Neutrophil (primary cell): Measurements from ENCODE around the gene SURF2.
"Not testable (repeated sequence)": the region's sequence is repeated elsewhere in the genome, so short reads cannot be mapped to it uniquely, and the experiment has no call there.

ENCODE experiments used
- H3K27ac ChIP-seq: fragments of 200-600 bp; sonication (generic); 2 replicates; pipeline ENCODE4 v1.5.1; 2016; ENCODE audit warnings: mild to moderate bottlenecking, moderate library complexity
- H3K27me3 ChIP-seq: fragments of 200-600 bp; sonication (generic); 2 replicates; pipeline ENCODE4 v1.6.0; 2016; ENCODE audit warnings: mild to moderate bottlenecking
- H3K36me3 ChIP-seq: fragments of 200-600 bp; sonication (generic); 2 replicates; pipeline ENCODE4 v1.5.1; 2017
- H3K4me1 ChIP-seq, 2 experiments: fragments of 200-600 bp in 1 of 2; sonication (generic) in 1 of 2; 1 replicate in 1 of 2; 2 replicates in 1 of 2; pipeline versions ENCODE4 v1.5.1 to v1.6.1; 2013 to 2016; ENCODE audit warnings: low read depth in 1 of 2, low read length in 1 of 2, mild to moderate bottlenecking in 1 of 2, moderate library complexity in 1 of 2; ENCODE audit not compliant: control insufficient read depth in 1 of 2, insufficient read depth in 1 of 2
- H3K4me3 ChIP-seq, 2 experiments: fragments of 200-600 bp in 1 of 2; sonication (generic) in 1 of 2; 1 replicate in 1 of 2; 2 replicates in 1 of 2; pipeline ENCODE4 v1.5.1; 2013 to 2016; ENCODE audit warnings: low read depth in 1 of 2, low read length in 1 of 2, mild to moderate bottlenecking in 1 of 2, moderate library complexity in 1 of 2
- H3K9me3 ChIP-seq: fragments of 200-600 bp; sonication (generic); 2 replicates; pipeline ENCODE4 v1.5.1; 2016
- TF ChIP-seq, protein P1 (sequence below): fragments of 200-600 bp; sonication (generic); IDR thresholded peaks from 2 replicates; pipeline ENCODE4 v1.5.1; 2016; ENCODE audit warnings: antibody characterized with exemption

The SURF2 gene

DNA sequence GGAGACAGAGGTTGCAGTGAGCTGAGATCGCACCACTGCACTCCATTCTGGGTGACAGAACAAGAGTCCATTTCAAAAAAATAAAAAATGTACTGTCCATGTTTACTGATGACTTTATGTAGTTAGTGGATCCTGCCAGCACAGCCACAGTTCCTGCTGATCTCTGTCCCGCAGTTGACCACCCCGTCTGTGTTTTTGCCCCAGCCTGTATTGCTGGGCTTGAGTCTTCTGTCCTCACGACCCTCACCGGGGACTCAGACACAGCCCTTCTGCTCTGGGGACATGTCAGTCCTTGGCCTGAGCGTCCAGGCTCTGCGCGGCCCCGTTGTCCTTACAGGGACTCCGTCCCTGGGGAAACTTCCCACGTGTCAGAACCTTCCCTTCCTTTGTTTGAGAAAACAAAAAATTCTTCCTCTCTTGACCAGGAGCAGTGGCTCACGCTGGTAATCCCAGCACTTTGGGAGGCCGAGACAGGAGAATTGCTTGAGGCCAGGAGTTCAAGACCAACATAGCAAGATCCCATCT lies 34.9 kb upstream of the SURF2 start:
- TF ChIP-seq, protein P1, sequence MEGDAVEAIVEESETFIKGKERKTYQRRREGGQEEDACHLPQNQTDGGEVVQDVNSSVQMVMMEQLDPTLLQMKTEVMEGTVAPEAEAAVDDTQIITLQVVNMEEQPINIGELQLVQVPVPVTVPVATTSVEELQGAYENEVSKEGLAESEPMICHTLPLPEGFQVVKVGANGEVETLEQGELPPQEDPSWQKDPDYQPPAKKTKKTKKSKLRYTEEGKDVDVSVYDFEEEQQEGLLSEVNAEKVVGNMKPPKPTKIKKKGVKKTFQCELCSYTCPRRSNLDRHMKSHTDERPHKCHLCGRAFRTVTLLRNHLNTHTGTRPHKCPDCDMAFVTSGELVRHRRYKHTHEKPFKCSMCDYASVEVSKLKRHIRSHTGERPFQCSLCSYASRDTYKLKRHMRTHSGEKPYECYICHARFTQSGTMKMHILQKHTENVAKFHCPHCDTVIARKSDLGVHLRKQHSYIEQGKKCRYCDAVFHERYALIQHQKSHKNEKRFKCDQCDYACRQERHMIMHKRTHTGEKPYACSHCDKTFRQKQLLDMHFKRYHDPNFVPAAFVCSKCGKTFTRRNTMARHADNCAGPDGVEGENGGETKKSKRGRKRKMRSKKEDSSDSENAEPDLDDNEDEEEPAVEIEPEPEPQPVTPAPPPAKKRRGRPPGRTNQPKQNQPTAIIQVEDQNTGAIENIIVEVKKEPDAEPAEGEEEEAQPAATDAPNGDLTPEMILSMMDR, result no peak
- Histone ChIP-seq H3K27me3 (peaks cover 12% of the 10 kb centered on the region), H3K36me3 (no peaks in the 10 kb centered on the region), H3K27ac (no peak overlapping the region), H3K9me3 (no peaks in the 10 kb centered on the region), H3K4me3 (no peak overlapping the region), H3K4me1 (no peaks in the 10 kb centered on the region)

DNA sequence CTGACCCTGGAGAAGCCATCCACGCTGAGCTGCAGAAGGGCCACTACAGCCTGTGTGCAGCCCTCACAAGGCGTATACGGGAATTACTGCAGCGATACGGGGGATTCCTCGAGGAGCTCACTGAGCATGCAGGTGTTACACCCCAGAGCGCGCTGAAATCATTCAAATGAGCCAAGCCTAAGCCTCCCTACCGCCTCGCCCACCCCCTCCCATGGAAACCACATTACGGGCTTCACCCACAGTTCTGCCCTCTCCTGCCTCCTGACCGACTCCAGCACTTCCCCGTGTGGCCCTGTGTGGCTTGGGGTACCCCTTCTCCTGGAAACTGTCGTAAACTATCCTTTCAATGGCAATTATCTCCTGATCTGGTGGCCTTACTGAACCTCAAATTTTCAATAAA lies 33.6 kb upstream of the SURF2 start:
- H3K36me3 ChIP-seq, result no peaks in the 10 kb centered on the region
- no peaks in the 10 kb centered on the region for H3K9me3 ChIP-seq
- TF ChIP-seq, protein P1, result no peak
- no peak overlapping the region for H3K27ac ChIP-seq
- no peaks in the 10 kb centered on the region for H3K4me1 ChIP-seq
- peaks cover 12% of the 10 kb centered on the region for H3K27me3 ChIP-seq
- H3K4me3 ChIP-seq, result no peak overlapping the region

DNA sequence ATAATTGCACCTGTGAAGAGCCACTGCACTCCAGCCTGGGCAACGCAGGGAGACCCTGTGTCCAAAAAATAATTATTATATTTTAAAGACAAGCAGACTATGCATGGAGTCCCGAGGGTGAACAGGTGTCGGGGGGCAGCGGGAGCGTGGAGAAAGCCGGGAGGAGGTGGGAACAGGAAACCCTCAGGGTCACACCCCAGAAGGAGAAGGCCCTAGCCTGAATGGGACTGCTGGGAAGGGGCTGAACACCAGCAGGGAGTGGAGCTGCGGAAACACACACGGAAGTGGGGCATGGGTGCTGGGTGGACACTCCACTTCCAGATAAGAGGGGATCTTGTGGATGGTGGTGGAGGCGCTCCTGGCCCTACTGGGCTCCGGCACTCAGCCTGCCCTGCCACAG lies 33.1 kb upstream of the SURF2 start:
- Histone ChIP-seq H3K27me3 (peaks cover 12% of the 10 kb centered on the region), H3K4me1 (no peaks in the 10 kb centered on the region), H3K27ac (no peak overlapping the region), H3K36me3 (no peaks in the 10 kb centered on the region), H3K9me3 (no peaks in the 10 kb centered on the region), H3K4me3 (no peak overlapping the region)
- TF ChIP-seq, protein P1, result no peak

DNA sequence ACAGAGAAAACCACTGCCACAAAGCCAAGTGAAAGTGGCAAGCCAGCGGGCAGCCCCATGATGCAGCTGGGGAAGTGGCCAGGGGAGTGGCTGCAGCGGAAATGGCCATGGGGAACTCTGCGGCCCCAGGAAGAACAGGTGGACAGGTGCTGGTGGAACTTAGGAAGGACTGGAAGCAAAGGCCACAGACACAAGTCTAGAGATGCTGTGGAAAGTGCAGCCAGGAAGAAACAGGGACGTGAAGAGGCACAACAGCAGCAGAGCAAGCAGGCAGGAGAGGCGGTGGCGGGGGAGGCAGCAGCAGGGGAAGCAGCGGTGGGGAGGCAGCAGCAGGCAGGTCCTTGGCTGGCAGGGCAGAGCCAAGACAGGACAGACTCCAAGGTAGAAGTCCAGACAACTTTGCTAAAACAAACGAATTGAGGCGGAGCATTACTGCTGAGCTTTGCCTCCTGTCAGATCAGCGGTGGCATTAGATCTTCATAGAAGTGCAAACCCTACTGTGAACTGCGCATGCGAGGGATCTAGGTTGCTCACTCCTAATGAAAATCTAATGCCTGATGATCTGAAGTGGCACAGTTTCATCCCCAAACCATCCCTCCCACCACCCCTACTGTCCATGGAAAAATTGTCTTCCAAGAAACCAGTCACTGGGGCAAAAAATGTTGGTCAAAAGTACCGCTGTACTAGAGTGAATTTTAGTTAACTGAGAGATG lies 32.2 kb upstream of the SURF2 start:
- TF ChIP-seq, protein P1, result no peak
- H3K9me3 ChIP-seq, result no peaks in the 10 kb centered on the region

DNA sequence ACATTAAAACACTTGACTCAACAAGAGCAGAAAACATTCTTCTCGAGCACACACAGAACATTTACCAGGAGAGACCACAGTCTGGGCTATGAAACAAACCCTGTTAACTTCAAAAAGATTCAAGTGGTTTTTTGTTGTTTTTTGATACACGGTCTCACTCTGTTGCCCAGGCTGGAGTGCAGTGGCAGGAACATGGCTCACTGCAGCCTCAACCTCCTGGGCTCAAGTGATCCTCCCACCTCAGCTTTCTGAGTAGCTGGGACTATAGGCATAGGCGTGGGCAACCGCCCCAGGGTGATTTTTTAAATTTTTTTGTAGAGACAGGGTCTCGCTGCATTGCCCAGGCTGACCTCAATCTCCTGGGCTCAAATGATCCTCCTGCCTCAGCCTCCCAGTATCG lies 29.3 kb upstream of the SURF2 start:
- Histone ChIP-seq H3K27me3 (peaks cover 12% of the 10 kb centered on the region), H3K36me3 (peaks cover 21% of the 10 kb centered on the region)
- not testable (repeated sequence) for H3K9me3 ChIP-seq, H3K4me1 ChIP-seq, H3K4me3 ChIP-seq, H3K27ac ChIP-seq

More for the DNA sequence above, 32.2 kb upstream of the SURF2 start:
- Histone ChIP-seq H3K4me1 (no peaks in the 10 kb centered on the region), H3K36me3 (no peaks in the 10 kb centered on the region), H3K4me3 (no peak overlapping the region), H3K27ac (no peak overlapping the region), H3K27me3 (peaks cover 12% of the 10 kb centered on the region)

DNA sequence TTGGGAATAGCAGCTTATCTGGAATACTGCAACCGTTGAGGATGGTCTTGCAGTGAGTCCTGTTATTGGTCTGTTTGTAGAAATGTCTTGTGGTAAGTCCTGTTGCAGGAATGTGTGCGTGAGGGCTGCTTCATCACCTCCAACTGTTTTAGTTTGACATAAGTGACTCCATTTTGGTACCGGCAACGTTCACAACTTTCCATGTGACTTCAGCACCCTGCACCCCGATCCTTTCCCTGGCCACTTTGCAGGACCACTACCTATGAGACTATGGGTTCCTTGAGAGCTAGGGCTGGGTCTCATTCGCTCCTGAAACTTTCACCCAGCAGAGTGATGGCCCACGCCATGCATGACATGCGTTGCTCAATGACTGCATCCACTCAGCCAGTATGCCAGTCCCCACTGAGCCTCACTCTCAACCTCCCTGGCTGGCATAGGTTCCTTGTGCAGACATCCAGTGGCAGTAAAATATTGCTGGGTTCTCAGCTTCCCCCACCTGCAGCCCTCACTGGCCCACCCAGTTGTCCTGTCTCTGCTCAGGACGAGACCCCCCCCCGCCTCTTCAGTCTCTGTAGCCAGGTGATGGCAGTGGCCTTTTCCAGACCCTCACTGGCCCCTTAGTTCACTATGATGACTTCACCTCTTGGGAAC lies 28.4 kb upstream of the SURF2 start:
- H3K4me3 ChIP-seq, result no peak overlapping the region
- no peak overlapping the region for H3K27ac ChIP-seq
- no peaks in the 10 kb centered on the region for H3K9me3 ChIP-seq
- H3K4me1 ChIP-seq, result peaks cover 0 to 3% of the 10 kb centered on the region in 2 experiments
- TF ChIP-seq, protein P1, result no peak
- H3K36me3 ChIP-seq, result peaks cover 30% of the 10 kb centered on the region
- H3K27me3 ChIP-seq, result peaks cover 5% of the 10 kb centered on the region

DNA sequence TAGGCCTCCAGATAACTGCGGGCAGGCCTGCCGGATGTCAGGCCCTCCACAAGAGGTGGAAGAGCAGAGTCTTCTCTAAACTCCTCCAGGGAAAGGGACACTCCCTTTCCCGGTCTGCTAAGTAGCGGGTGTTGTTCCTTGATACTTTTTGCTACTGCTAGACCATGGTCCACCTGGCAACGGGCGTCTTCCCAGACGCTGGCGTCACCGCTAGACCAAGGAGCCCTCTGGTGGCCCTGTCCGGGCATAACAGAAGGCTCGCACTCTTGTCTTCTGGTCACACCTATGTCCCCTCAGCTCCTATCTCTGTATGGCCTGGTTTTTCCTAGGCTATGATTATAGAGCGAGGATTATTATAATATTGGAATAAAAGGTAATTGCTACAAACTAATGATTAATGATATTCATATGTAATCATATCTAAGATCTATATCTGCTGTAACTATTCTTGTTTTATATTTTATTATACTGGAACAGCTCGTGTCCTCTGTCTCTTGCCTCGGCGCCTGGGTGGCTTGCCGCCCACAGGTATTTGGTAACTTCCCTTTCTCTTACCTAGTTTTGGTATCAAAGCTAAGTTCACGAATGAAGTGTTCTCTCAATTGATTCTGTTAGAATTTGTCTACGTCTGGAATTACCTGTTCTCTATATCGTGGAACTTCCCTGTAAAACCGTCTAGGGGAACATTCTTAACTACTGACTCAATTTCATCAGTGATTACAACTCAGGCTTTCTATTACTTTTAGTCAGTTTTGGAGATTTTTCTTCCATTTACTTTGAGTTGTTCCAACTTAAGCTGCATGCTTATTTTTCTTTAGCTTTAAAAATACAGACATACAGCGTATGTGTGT lies 26.8 kb upstream of the SURF2 start:
- peaks cover 46% of the 10 kb centered on the region for H3K36me3 ChIP-seq
- H3K4me1 ChIP-seq, H3K9me3 ChIP-seq, H3K27me3 ChIP-seq, H3K4me3 ChIP-seq: not testable (repeated sequence)
- peak overlapping the region; percentile 8 for H3K27ac ChIP-seq
